Parathyroid adenoma (tissue), 2 donors: ENCODE data around the gene ELOVL6.

Experiments used
- H2AFZ ChIP-seq: fragments of 300-600 bp; sonication (generic); one replicate; pipeline ENCODE4 v1.7.0; 2017; ENCODE audit warnings: antibody characterized with exemption, mild to moderate bottlenecking
- H3K27ac ChIP-seq: fragments of 300-600 bp; sonication (generic); one replicate; pipeline ENCODE4 v1.7.0; 2017
- H3K27me3 ChIP-seq: fragments of 300-600 bp; sonication (generic); one replicate; pipeline ENCODE4 v1.7.0; 2017; ENCODE audit warnings: low read length; ENCODE audit not compliant: control insufficient read depth, insufficient read depth
- H3K36me3 ChIP-seq: fragments of 300-600 bp; sonication (generic); one replicate; pipeline ENCODE4 v1.7.0; 2017; ENCODE audit warnings: low read length; ENCODE audit not compliant: control insufficient read depth, insufficient read depth
- H3K4me1 ChIP-seq: fragments of 300-600 bp; sonication (generic); one replicate; pipeline ENCODE4 v1.7.0; 2017; ENCODE audit warnings: control low read depth
- H3K4me2 ChIP-seq: fragments of 300-600 bp; sonication (generic); one replicate; pipeline ENCODE4 v1.7.0; 2017; ENCODE audit warnings: low read length
- H3K4me3 ChIP-seq: fragments of 300-600 bp; sonication (generic); one replicate; pipeline ENCODE4 v1.7.0; 2017; ENCODE audit warnings: low read depth, low read length
- H3K79me2 ChIP-seq: fragments of 300-600 bp; sonication (generic); one replicate; pipeline ENCODE4 v1.7.0; 2017; ENCODE audit warnings: control low read depth
- H3K9ac ChIP-seq: fragments of 300-600 bp; sonication (generic); one replicate; pipeline ENCODE4 v1.7.0; 2017; ENCODE audit warnings: mild to moderate bottlenecking
- H3K9me3 ChIP-seq: fragments of 300-600 bp; sonication (generic); one replicate; pipeline ENCODE4 v1.7.0; 2017; ENCODE audit warnings: low read length; ENCODE audit not compliant: control insufficient read depth
- CTCF ChIP-seq: fragments of 300-600 bp; sonication (generic); IDR thresholded peaks from one replicate; pipeline ENCODE4 v1.7.0; 2017; ENCODE audit warnings: antibody characterized with exemption, mild to moderate bottlenecking
- donor health status: primary hyperparathyroidism.

The ELOVL6 gene

DNA sequence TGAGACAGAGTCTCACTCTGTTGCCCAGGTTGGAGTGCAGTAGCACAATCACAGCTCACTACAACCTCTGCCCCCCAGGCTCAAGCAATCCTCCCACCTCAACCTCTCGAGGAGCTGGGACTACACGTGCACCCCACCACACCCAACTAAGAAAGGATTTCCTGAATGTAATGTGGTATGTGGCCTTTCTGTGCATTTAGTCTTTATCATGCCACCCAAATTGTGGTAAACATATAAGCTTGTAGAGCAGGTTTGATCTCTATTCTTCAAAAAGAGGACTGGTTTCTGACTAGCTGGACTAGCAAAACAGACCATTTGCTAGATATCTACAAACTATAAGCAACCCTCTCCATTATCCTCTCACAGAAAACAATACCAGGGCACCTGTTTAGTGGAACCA, 33.6 kb downstream of the ELOVL6 start:
- H3K9ac ChIP-seq, result no peak overlapping the region
- no peak overlapping the region for H2AFZ ChIP-seq
- H3K27ac ChIP-seq, result no peak overlapping the region
- no peaks in the 10 kb centered on the region for H3K27me3 ChIP-seq
- no peaks in the 10 kb centered on the region for H3K36me3 ChIP-seq
- no peaks in the 10 kb centered on the region for H3K9me3 ChIP-seq
- no peak overlapping the region for H3K4me2 ChIP-seq
- TF ChIP-seq CTCF, result no peak
- H3K4me1 ChIP-seq, result no peaks in the 10 kb centered on the region
- H3K79me2 ChIP-seq, result no peaks in the 10 kb centered on the region
- H3K4me3 ChIP-seq, result no peak overlapping the region

GRCh38 chr4:110164251-110164650, 34.2 kb downstream of the ELOVL6 start:
- no peak for TF ChIP-seq CTCF
- Histone ChIP-seq H3K9ac (no peak overlapping the region), H3K4me3 (no peak overlapping the region), H3K9me3 (no peaks in the 10 kb centered on the region), H3K4me1 (no peaks in the 10 kb centered on the region), H3K4me2 (no peak overlapping the region), H3K27ac (no peak overlapping the region), H2AFZ (no peak overlapping the region), H3K27me3 (no peaks in the 10 kb centered on the region), H3K79me2 (no peaks in the 10 kb centered on the region), H3K36me3 (no peaks in the 10 kb centered on the region)

DNA sequence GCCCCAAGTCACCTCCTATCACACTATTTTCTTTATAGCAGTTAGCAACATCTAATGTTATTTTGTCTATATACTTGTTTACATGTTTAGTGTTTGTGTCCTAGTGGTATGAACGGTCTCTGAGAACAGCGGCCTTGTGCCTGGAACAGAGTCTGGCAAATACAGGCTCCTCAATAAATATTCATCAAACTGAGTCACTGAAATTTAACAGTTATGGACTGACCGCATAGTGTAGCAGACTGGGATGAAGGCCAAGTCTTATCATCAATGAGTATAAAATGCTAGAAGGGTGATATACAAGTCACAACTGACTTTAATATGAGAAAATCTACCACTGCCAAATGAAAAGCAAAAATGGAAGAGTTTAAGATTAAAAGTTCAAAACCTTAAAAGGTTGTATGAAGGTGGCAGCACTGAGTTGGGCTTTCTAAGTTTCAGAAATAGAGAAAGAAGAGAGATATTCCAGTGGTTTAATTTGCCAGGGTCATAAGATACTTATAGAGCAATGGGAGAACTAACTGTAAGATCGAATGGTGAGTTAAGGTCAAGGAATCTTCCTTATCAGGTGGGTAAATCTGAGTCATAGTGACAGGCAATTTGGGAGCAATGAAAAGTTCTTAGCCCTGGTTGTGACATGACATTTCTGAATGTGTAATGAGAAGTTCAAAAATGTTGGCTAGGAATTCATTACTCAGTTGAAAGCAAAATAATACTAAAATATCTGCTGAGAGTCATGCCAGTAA, 34.9 kb downstream of the ELOVL6 start:
- no peaks in the 10 kb centered on the region for H3K79me2 ChIP-seq
- no peak overlapping the region for H3K9ac ChIP-seq
- H2AFZ ChIP-seq, result no peak overlapping the region
- H3K36me3 ChIP-seq, result no peaks in the 10 kb centered on the region
- H3K4me2 ChIP-seq, result no peak overlapping the region
- H3K9me3 ChIP-seq, result no peaks in the 10 kb centered on the region
- no peaks in the 10 kb centered on the region for H3K27me3 ChIP-seq
- no peak overlapping the region for H3K27ac ChIP-seq
- no peaks in the 10 kb centered on the region for H3K4me1 ChIP-seq
- TF ChIP-seq CTCF, result no peak
- no peak overlapping the region for H3K4me3 ChIP-seq

DNA sequence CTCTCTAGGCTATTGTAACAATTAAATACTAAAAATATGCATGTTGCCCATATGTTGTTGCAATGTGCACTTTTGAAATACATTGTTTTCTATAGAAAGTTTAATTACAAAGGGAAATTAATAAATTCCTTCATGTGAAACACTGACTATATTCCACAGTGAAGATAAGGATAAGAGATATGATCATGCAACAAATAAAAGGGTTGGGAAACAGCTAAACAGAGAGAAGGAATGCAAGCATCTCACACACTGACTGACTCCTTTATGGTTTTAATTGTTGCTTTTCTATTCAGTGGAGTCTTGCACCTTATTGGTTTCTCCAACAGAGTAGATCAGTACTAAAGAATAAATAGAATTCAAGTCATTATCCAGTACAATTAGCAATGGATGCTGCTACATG, 37.8 kb downstream of the ELOVL6 start:
- Histone ChIP-seq H3K27ac (no peak overlapping the region), H2AFZ (no peak overlapping the region)
- TF ChIP-seq CTCF, result no peak

GRCh38 chr4:110159541-110159940, 38.9 kb downstream of the ELOVL6 start:
- no peak for TF ChIP-seq CTCF
- H3K36me3 ChIP-seq, result no peaks in the 10 kb centered on the region
- H2AFZ ChIP-seq, result no peak overlapping the region
- H3K27me3 ChIP-seq, result no peaks in the 10 kb centered on the region
- no peaks in the 10 kb centered on the region for H3K4me1 ChIP-seq
- H3K79me2 ChIP-seq, result no peaks in the 10 kb centered on the region
- H3K27ac ChIP-seq, result no peak overlapping the region
- no peak overlapping the region for H3K4me3 ChIP-seq
- H3K9ac ChIP-seq, result no peak overlapping the region
- H3K4me2 ChIP-seq, result no peak overlapping the region
- H3K9me3 ChIP-seq, result no peaks in the 10 kb centered on the region

More for the DNA sequence above, 37.8 kb downstream of the ELOVL6 start:
- Histone ChIP-seq H3K27me3 (no peaks in the 10 kb centered on the region), H3K9ac (no peak overlapping the region), H3K4me3 (no peak overlapping the region), H3K9me3 (no peaks in the 10 kb centered on the region), H3K4me1 (no peaks in the 10 kb centered on the region), H3K79me2 (no peaks in the 10 kb centered on the region), H3K4me2 (no peak overlapping the region), H3K36me3 (no peaks in the 10 kb centered on the region)
